Activated T-cell treated with anti-CD3 and anti-CD28 coated beads, Interleukin-2, amount 50 U/mL, for 4 hours (primary cell): ENCODE results near the gene NXPH2. TPM values are rescaled to one million over a fixed set of nuclear protein-coding genes. Genes with fewer than 3 reads are reported as not detected.
A peak's percentile ranks its signal among the peaks of the same experiment; 100 is the strongest.
"Not testable (repeated sequence)": the region's sequence is repeated elsewhere in the genome, so short reads cannot be mapped to it uniquely, and the experiment has no call there.

Source experiments
- ATAC-seq, 2 donors: fragments of 200-7000 bp; cut with Tn5 transposase; one replicate each; pipeline ENCODE4 v1.10.0; 2021
- DNase-seq: peaks from one replicate; pipeline ENCODE4 v3.0.0-alpha.2; 2020
- H3K27me3 Mint-ChIP-seq: one replicate; pipeline ENCODE4 v1.8.0; 2021; ENCODE audit warnings: low read depth, mixed read lengths
- H3K36me3 Mint-ChIP-seq: one replicate; pipeline ENCODE4 v1.8.0; 2022; ENCODE audit warnings: mixed read lengths; ENCODE audit not compliant: insufficient read depth
- H3K4me1 Mint-ChIP-seq: one replicate; pipeline ENCODE4 v1.8.0; 2021; ENCODE audit warnings: low read depth, mixed read lengths
- H3K4me3 Mint-ChIP-seq: one replicate; pipeline ENCODE4 v1.8.0; 2021; ENCODE audit warnings: mild to moderate bottlenecking, moderate library complexity, mixed read lengths
- H3K9me3 Mint-ChIP-seq: one replicate; pipeline ENCODE4 v1.8.0; 2021; ENCODE audit warnings: mixed read lengths
- total RNA-seq, 3 donors: library from RNA; stranded (reverse); gene quantifications; one replicate each; pipeline ENCODE4 v1.2.1, GENCODE V29; 2021

The NXPH2 gene
- total RNA-seq, 3 donors from 2014 or later, result not detected

GRCh38 chr2:138654146-138654545 lies 126.0 kb downstream of the NXPH2 start:
- Mint-ChIP-seq H3K4me3 (no peak overlapping the region), H3K27me3 (peaks cover 9% of the 10 kb centered on the region), H3K4me1 (no peaks in the 10 kb centered on the region), H3K36me3 (no peaks in the 10 kb centered on the region), H3K9me3 (no peaks in the 10 kb centered on the region)
- ATAC-seq, result peak in 1 of 2 donors; percentile 10
- no peak for DNase-seq

GRCh38 chr2:138652378-138652777 lies 127.8 kb downstream of the NXPH2 start:
- peaks cover 9% of the 10 kb centered on the region for H3K27me3 Mint-ChIP-seq
- no peak for DNase-seq
- ATAC-seq, result no peak
- H3K9me3 Mint-ChIP-seq, result no peaks in the 10 kb centered on the region
- no peaks in the 10 kb centered on the region for H3K4me1 Mint-ChIP-seq
- no peak overlapping the region for H3K4me3 Mint-ChIP-seq
- H3K36me3 Mint-ChIP-seq, result no peaks in the 10 kb centered on the region

DNA sequence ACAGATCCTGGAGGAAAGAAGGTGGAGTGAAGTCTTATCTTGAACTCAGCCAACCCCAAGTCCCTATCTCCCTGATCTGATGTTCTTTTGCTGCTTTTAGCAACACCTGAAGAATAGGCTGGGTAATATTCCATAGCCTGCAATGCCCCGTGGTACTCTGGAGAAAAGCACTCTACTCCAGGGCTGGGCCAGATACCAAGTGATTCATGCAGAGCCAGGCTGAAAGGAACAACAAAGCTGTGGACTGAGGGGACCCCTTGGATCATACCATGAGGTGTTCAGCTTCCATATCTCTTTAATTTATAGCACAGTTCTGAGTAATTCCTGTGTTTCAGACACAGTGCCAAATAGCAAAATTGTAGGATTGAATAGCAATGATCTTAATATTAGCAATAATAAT lies 130.6 kb downstream of the NXPH2 start:
- Mint-ChIP-seq H3K36me3 (no peaks in the 10 kb centered on the region), H3K27me3 (peaks cover 9% of the 10 kb centered on the region), H3K4me3 (no peak overlapping the region), H3K9me3 (no peaks in the 10 kb centered on the region), H3K4me1 (no peaks in the 10 kb centered on the region)
- DNase-seq (no peak), ATAC-seq (no peak)

DNA sequence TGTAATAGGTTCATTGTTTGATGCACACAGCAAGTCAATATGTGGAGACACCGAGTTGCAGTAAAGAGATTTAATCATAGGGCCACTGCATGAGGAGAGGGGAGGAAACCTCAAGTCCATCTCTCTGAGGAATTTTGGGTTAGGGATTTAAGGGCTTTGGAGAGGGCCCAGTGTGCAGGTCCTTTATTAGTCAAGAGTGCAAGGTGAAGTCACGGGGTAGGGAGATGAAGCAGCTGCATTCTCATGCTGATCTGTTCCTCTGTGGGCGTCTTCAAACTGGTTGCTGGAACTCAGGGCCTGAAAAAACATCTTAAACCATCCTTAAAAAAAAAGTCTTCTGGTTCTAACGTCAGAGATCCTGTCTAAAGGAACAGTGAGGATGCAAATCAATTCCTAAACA lies 131.6 kb downstream of the NXPH2 start:
- no peak for DNase-seq
- Mint-ChIP-seq H3K4me3 (no peak overlapping the region), H3K36me3 (no peaks in the 10 kb centered on the region), H3K27me3 (peaks cover 5% of the 10 kb centered on the region), H3K9me3 (no peaks in the 10 kb centered on the region), H3K4me1 (no peaks in the 10 kb centered on the region)
- ATAC-seq, result no peak

- ATAC-seq, H3K4me1 Mint-ChIP-seq, H3K27me3 Mint-ChIP-seq, H3K9me3 Mint-ChIP-seq, DNase-seq, H3K36me3 Mint-ChIP-seq, H3K4me3 Mint-ChIP-seq: not testable (repeated sequence)
Measured at GRCh38 chr2:138644776-138645175, 135.4 kb downstream of the NXPH2 start.

- H3K9me3 Mint-ChIP-seq, result no peaks in the 10 kb centered on the region
- no peaks in the 10 kb centered on the region for H3K4me1 Mint-ChIP-seq
- no peaks in the 10 kb centered on the region for H3K36me3 Mint-ChIP-seq
- ATAC-seq (no peak), DNase-seq (no peak)
- no peak overlapping the region for H3K4me3 Mint-ChIP-seq
- peaks cover 4% of the 10 kb centered on the region for H3K27me3 Mint-ChIP-seq
Measured at GRCh38 chr2:138640921-138641676, 139.1 kb downstream of the NXPH2 start.

- ATAC-seq (no peak), DNase-seq (no peak)
- Mint-ChIP-seq H3K4me1 (no peaks in the 10 kb centered on the region), H3K36me3 (no peaks in the 10 kb centered on the region), H3K27me3 (peaks cover 2% of the 10 kb centered on the region), H3K9me3 (no peaks in the 10 kb centered on the region), H3K4me3 (no peak overlapping the region)
Measured at GRCh38 chr2:138637686-138638085, 142.5 kb downstream of the NXPH2 start.

- ATAC-seq (no peak), DNase-seq (no peak)
- Mint-ChIP-seq H3K9me3 (no peaks in the 10 kb centered on the region), H3K36me3 (no peaks in the 10 kb centered on the region), H3K4me1 (no peaks in the 10 kb centered on the region), H3K27me3 (no peaks in the 10 kb centered on the region), H3K4me3 (no peak overlapping the region)
Measured at GRCh38 chr2:138637061-138637460, 143.1 kb downstream of the NXPH2 start.

DNA sequence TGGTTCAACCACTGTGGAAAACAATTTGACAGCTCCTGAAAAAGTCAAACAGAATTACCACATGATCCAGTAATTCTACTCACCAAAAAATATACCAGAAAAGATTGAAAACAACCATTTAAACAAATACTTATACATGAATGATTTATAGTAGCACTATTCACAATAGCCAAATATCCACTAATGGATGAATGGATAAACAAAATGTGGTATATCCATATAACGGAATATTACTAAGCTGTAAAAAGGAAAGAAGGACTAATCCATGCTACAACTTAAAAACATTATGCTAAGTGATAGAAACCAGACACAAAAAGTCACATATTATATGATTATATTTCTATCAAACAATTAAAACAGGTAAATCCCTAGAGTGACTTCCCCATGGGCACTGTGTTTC lies 147.1 kb downstream of the NXPH2 start:
- DNase-seq (no peak), ATAC-seq (no peak)
- no peaks in the 10 kb centered on the region for H3K36me3 Mint-ChIP-seq
- no peaks in the 10 kb centered on the region for H3K4me1 Mint-ChIP-seq
- peaks cover 2% of the 10 kb centered on the region for H3K27me3 Mint-ChIP-seq
- H3K9me3 Mint-ChIP-seq, result no peaks in the 10 kb centered on the region
- H3K4me3 Mint-ChIP-seq, result no peak overlapping the region

DNA sequence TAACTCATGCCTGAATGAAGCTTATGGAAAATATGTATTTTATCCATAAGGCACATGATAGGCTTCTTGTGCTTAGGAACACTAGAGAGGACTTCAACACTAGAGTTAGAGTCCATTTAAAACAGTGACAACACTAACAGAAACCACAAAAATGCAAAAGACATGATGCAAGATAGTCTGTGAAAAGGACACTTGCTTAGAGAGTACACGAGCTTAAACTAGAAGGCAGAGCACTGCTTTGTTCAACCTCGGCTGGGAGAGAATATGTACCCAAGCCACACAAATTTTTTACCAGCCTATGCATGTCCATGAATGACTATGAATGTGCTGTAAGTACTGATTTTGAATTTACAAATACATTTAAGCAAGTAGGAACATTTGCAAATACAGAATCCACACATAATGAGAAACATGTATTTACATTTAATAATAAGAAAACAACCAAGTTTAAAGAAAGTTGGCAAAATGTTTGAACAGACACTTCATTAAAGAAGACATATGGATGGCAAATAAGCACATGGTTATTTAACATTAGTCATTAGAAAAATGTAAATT lies 148.0 kb downstream of the NXPH2 start:
- H3K27me3 Mint-ChIP-seq, result peaks cover 2% of the 10 kb centered on the region
- no peak overlapping the region for H3K4me3 Mint-ChIP-seq
- ATAC-seq (no peak), DNase-seq (no peak)
- H3K36me3 Mint-ChIP-seq, result no peaks in the 10 kb centered on the region
- H3K9me3 Mint-ChIP-seq, result no peaks in the 10 kb centered on the region
- H3K4me1 Mint-ChIP-seq, result no peaks in the 10 kb centered on the region

DNA sequence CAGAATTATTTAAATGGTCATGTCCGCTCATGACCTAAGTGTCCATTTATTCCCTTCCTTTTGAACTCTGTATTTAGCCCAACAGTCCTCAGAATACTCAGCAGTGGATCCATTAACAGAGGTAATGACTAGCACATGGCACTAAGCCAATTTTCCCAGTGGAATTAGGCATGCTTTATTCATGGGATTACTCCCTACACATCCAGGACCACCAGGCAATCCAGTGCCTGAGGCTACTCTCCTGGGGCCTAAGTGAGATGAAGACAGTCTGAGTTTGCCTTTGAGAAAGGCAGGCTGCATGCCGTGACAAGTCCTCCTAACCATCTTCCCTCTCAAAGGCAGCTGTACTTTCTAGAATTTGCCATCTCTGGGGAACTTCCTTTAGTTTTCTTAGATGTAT lies 150.0 kb downstream of the NXPH2 start:
- Mint-ChIP-seq H3K36me3 (no peaks in the 10 kb centered on the region), H3K27me3 (peaks cover 2% of the 10 kb centered on the region), H3K9me3 (no peaks in the 10 kb centered on the region), H3K4me3 (no peak overlapping the region), H3K4me1 (no peaks in the 10 kb centered on the region)
- DNase-seq (no peak), ATAC-seq (no peak)

DNA sequence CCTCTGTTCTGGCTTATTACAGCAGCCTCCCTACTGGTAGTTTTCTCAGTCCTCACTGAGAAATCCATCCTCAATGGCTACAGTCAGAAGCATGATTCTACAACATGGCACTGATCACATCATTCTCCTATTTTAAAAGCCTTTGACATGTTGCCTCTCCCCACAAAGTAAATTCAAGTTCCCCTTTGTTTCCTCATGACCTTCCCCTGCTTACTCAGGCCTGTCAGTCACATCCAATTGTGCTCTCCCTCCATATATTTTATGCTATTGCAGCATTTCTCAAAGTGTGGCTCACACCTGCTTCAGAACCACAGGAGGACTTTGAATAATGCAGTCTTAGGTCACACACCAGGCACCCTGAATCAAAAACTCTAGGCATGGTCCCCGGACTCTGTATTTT lies 154.0 kb downstream of the NXPH2 start:
- ATAC-seq, result no peak
- Mint-ChIP-seq H3K4me3 (no peak overlapping the region), H3K4me1 (no peaks in the 10 kb centered on the region), H3K36me3 (no peaks in the 10 kb centered on the region), H3K27me3 (peaks cover 5% of the 10 kb centered on the region), H3K9me3 (no peaks in the 10 kb centered on the region)
- DNase-seq, result no peak

DNA sequence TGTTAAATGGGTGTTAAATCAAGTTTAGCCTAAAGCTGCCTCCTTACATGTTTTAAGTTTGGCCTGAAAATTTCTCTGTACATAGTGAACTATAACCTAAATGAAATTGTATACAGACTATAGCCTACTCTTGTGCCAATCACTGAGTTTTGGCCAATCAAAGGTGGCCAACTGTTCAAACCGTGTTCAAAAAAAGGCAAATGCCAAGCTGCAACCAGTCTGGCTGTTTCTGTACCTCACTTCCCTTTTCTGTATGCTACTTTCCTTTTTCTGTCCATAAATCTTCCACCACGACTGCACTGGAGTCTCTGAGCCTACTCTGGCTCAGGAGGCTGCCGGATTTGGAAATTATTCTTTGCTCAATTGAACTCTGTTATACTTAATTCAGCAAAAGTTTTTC lies 157.6 kb downstream of the NXPH2 start:
- Mint-ChIP-seq H3K4me1 (no peaks in the 10 kb centered on the region), H3K27me3 (peaks cover 14% of the 10 kb centered on the region), H3K9me3 (no peaks in the 10 kb centered on the region), H3K4me3 (no peak overlapping the region), H3K36me3 (no peaks in the 10 kb centered on the region)
- DNase-seq, result no peak
- ATAC-seq, result no peak

- H3K27me3 Mint-ChIP-seq, result peaks cover 17% of the 10 kb centered on the region
- H3K9me3 Mint-ChIP-seq, result no peaks in the 10 kb centered on the region
Measured at GRCh38 chr2:138621139-138621538, 159.1 kb downstream of the NXPH2 start.

GRCh38 chr2:138620431-138620830 lies 159.8 kb downstream of the NXPH2 start:
- no peaks in the 10 kb centered on the region for H3K4me1 Mint-ChIP-seq
- DNase-seq, result no peak
- H3K9me3 Mint-ChIP-seq, result no peaks in the 10 kb centered on the region
- no peak overlapping the region for H3K4me3 Mint-ChIP-seq
- H3K27me3 Mint-ChIP-seq, result peaks cover 17% of the 10 kb centered on the region
- no peak for ATAC-seq
- no peaks in the 10 kb centered on the region for H3K36me3 Mint-ChIP-seq

More at GRCh38 chr2:138621139-138621538, 159.1 kb downstream of the NXPH2 start:
- H3K4me1 Mint-ChIP-seq, result no peaks in the 10 kb centered on the region
- H3K36me3 Mint-ChIP-seq, result no peaks in the 10 kb centered on the region
- DNase-seq (no peak), ATAC-seq (no peak)
- no peak overlapping the region for H3K4me3 Mint-ChIP-seq
